Sigmoid colon (tissue), 7 donors: ENCODE results near the gene HTT-AS. TPM values are rescaled to one million over a fixed set of nuclear protein-coding genes. Genes with fewer than 3 reads are reported as not detected.

Experiments
- DNase-seq: peaks from one replicate; pipeline ENCODE4 v3.0.0-alpha.2; 2019
- H3K27ac ChIP-seq, 4 donors: fragments of 200-600 bp; sonication (generic); one replicate each; pipeline ENCODE4 v1.5.1; 2016 to 2019; ENCODE audit warnings: mild to moderate bottlenecking in 1 of 4
- H3K27me3 ChIP-seq, 3 donors: fragments of 200-600 bp; sonication (generic); one replicate each; pipeline ENCODE4 v1.5.1; 2019; ENCODE audit warnings: mild to moderate bottlenecking in 1 of 3
- H3K36me3 ChIP-seq, 4 donors: fragments of 200-600 bp; sonication (generic); one replicate each; pipeline ENCODE4 v1.5.1; 2016 to 2019
- H3K4me1 ChIP-seq, 4 donors: fragments of 200-600 bp; sonication (generic); one replicate each; pipeline ENCODE4 v1.5.1; 2017 to 2019
- H3K4me3 ChIP-seq, 4 donors: fragments of 200-600 bp; sonication (generic); one replicate each; pipeline ENCODE4 v1.5.1; 2017 to 2019; ENCODE audit warnings: mild to moderate bottlenecking in 2 of 4, moderate library complexity in 1 of 4
- H3K9me3 ChIP-seq, 4 donors: fragments of 200-600 bp in 3 of 4; sonication (generic) in 3 of 4; one replicate each; pipeline versions ENCODE4 v1.5.1 to v1.6.1; 2013 to 2019
- EP300 ChIP-seq, 4 donors: sonication (generic); formaldehyde crosslinking; IDR thresholded peaks; one replicate each; pipeline ENCODE4 v1.6.1; 2017; ENCODE audit warnings: antibody characterized with exemption in 4 of 4
- POLR2A ChIP-seq, 2 donors: fragments of 450-650 bp; IDR thresholded peaks; one replicate each; pipeline ENCODE4 v1.6.1; 2016; ENCODE audit warnings: antibody characterized with exemption in 2 of 2, mild to moderate bottlenecking in 2 of 2, moderate library complexity in 2 of 2
- POLR2AphosphoS5 ChIP-seq, 4 donors: sonication (generic); formaldehyde crosslinking; IDR thresholded peaks; one replicate each; pipeline ENCODE4 v1.6.1; 2017; ENCODE audit warnings: antibody characterized with exemption in 4 of 4
- WGBS, 2 donors: extraction: QIAGEN DNeasy Blood & Tissue Kit; methylation state at CpG; one replicate each; pipeline ENCODE4 v1.1.7; 2013; 5-methylcytosine and 5-hydroxymethylcytosine counted together
- intact Hi-C: fragments of 100-400 bp; cut with DNase I; formaldehyde crosslinking; loops from one replicate; pipeline ENCODE4 v1.15.1; 2023
- polyA plus RNA-seq, 3 donors: library from polyadenylated mRNA; stranded (reverse); fragments of 200-250 nt; gene quantifications; one replicate each; pipeline ENCODE4 v1.2.3, GENCODE V29; 2013
- total RNA-seq, 4 donors: library from RNA; depleted of rRNA; stranded (reverse); fragments of >200 nt; gene quantifications; one replicate each; pipeline ENCODE4 v1.1.0, GENCODE V29; 2016
- TF ChIP-seq, protein P1 (sequence below), 4 experiments: fragments of 450-650 bp in 3 of 4; fragments of 200-600 bp in 1 of 4; IDR thresholded peaks; one replicate each; pipeline ENCODE4 v1.5.1; 2016 to 2019; ENCODE audit warnings: antibody characterized with exemption in 4 of 4, mild to moderate bottlenecking in 3 of 4, moderate library complexity in 2 of 4
- donor health status: healthy with polysubstance abuse.
- donor health status: Bipolar disorder and iron deficiency.
- donor health status: healthy.

Gene HTT-AS
- total and polyA plus RNA-seq, 7 donors: not detected

DNA sequence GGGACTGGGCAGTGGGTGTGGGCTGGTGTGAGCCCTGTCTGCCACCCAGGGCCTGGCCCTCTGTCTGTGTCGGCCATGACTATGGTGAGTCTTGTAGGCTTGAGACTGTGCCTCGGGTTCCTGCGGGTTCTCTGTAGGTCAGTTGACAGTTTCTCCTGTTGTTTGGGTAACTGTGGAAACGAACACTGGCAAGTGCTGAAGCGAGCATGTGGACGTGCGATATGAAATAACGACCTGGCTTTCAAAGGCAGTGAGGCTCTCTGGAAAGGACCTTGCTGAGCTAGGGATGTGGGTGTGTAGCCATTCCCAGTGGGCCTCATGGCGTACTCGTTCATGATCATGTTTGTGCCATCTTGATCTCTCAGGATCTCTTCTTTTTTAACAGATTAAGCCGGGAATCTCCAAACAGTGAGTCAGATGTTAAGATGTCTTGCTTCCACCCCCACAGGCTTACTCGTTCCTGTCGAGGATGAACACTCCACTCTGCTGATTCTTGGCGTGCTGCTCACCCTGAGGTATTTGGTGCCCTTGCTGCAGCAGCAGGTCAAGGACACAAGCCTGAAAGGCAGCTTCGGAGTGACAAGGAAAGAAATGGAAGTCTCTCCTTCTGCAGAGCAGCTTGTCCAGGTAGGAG is 41.4 kb upstream of the HTT-AS start:
- WGBS, 2 donors: 91 to 93% methylated on average over 15 of the region's 15 CpGs
- peak overlapping the region in 2 of 4 donors; percentile 1 to 72 for H3K27ac ChIP-seq
- TF ChIP-seq, protein P1, sequence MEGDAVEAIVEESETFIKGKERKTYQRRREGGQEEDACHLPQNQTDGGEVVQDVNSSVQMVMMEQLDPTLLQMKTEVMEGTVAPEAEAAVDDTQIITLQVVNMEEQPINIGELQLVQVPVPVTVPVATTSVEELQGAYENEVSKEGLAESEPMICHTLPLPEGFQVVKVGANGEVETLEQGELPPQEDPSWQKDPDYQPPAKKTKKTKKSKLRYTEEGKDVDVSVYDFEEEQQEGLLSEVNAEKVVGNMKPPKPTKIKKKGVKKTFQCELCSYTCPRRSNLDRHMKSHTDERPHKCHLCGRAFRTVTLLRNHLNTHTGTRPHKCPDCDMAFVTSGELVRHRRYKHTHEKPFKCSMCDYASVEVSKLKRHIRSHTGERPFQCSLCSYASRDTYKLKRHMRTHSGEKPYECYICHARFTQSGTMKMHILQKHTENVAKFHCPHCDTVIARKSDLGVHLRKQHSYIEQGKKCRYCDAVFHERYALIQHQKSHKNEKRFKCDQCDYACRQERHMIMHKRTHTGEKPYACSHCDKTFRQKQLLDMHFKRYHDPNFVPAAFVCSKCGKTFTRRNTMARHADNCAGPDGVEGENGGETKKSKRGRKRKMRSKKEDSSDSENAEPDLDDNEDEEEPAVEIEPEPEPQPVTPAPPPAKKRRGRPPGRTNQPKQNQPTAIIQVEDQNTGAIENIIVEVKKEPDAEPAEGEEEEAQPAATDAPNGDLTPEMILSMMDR (IDR thresholded peaks at IDR 0.05): no peak
- no peak for TF ChIP-seq POLR2A (IDR thresholded peaks at IDR 0.05)
- no peak for TF ChIP-seq POLR2AphosphoS5 (IDR thresholded peaks at IDR 0.05)
- no peak for TF ChIP-seq EP300 (IDR thresholded peaks at IDR 0.05)
- H3K27me3 ChIP-seq: no peaks in the 10 kb centered on the region
- no peaks in the 10 kb centered on the region for H3K9me3 ChIP-seq
- H3K4me1 ChIP-seq: peaks cover 0 to 26% (median 18%) of the 10 kb centered on the region in 4 donors
- peaks cover 14 to 62% (median 16%) of the 10 kb centered on the region in 4 donors for H3K36me3 ChIP-seq
- intact Hi-C loops: no loop called here
- no peak overlapping the region for H3K4me3 ChIP-seq
- no peak for DNase-seq

DNA sequence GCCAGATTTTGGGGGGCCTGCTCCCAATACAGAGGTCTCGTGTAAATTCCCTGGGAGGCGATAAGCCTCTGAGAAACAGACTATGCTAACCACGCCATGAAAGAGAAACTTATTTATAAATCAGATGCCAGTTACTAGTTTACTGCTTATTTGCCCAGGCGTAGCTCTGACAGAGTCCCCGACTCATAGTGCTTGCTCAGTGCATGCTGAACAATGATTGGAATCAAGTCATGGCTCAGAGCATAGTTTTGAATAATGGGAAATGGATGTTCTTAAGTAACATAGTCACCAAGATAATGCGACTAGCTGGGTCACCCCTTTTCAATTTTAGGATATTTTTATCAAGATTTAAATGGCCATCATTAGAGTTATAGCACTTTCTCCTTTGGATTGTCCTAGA is 40.0 kb upstream of the HTT-AS start:
- no peaks in the 10 kb centered on the region for H3K9me3 ChIP-seq
- peak overlapping the region in 1 of 4 donors; percentile 67 for H3K27ac ChIP-seq
- intact Hi-C loops: no loop called here
- TF ChIP-seq POLR2A (IDR thresholded peaks at IDR 0.05): no peak
- no peak for TF ChIP-seq POLR2AphosphoS5 (IDR thresholded peaks at IDR 0.05)
- no peak for TF ChIP-seq EP300 (IDR thresholded peaks at IDR 0.05)
- TF ChIP-seq, protein P1 (IDR thresholded peaks at IDR 0.05): no peak
- H3K4me1 ChIP-seq: peaks cover 0 to 19% (median 9%) of the 10 kb centered on the region in 4 donors
- no peaks in the 10 kb centered on the region for H3K27me3 ChIP-seq
- 96% methylated on average over 6 of the region's 6 CpGs for WGBS, 2 donors
- DNase-seq: no peak
- peaks cover 14 to 73% (median 16%) of the 10 kb centered on the region in 4 donors for H3K36me3 ChIP-seq
- H3K4me3 ChIP-seq: no peak overlapping the region

DNA sequence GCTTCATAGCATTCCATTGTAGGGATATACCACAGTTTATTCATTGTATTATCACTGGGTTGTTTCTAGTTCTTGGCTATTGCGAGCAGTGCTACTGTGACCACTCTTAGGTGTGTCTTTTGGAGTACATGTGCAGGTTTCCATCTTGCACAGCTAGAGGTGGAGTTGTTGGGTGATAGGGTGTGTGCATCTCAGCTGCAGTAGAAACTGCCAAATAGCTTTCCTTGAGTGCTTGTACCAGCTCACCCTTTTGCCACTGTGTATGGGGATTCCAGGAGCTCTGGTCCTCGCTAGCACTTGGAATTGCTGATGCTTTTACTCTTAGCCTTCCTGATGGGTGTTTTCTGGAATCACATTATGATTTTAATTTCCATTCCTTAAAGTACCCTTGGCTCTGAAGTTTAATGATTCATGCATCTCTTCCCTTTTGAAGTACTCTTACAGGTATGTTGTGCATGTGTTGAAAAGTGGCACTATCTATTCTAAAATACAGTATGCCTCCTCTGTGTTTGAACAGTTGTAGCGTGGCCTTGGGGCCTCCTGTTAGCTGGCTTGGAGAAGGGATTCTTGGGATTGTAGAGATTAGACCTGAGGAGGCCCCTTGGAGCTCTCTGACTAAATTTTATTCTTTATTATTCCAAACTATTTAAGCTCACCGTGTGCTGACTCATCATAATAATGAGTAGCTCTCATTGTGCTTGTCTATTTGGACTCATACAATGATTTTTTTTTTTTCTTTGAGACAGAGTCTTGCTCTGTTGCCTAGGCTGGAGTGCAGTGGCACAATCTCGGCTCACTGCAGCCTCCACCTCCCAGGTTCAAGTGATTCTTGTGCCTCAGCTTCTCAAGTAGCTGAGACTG is 38.5 kb upstream of the HTT-AS start:
- TF ChIP-seq, protein P1 (IDR thresholded peaks at IDR 0.05): no peak
- TF ChIP-seq POLR2A (IDR thresholded peaks at IDR 0.05) (no peak), EP300 (IDR thresholded peaks at IDR 0.05) (no peak), POLR2AphosphoS5 (IDR thresholded peaks at IDR 0.05) (no peak)
- Histone ChIP-seq H3K36me3 (peaks cover 14 to 82% (median 17%) of the 10 kb centered on the region in 4 donors), H3K4me3 (no peak overlapping the region), H3K4me1 (peaks cover 0 to 16% (median 8%) of the 10 kb centered on the region in 4 donors), H3K9me3 (no peaks in the 10 kb centered on the region), H3K27ac (peak overlapping the region in 1 of 4 donors; percentile 67), H3K27me3 (no peaks in the 10 kb centered on the region)
- no peak for DNase-seq
- WGBS, 2 donors: 90 to 92% methylated on average over 5 of the region's 5 CpGs
- intact Hi-C loops: no loop called here

DNA sequence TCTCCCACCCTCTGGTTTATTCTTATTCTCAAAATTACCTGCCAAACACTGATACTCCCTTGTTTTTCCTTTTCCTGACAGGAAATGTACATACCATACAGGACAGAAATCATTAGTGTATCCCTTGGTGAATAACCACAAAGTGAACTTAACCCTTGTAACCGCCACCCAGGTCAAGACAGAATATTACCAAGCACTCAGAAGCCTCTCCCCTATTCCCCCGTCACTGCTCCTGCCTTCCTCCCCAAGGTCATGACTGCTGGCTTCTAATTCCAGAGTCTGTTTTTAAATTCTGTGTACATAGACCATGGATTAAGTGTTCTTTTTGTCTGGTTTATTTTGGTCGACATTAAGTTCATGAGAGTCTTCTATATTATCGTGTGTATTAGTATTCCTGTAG is 37.9 kb upstream of the HTT-AS start:
- H3K4me3 ChIP-seq: no peak overlapping the region
- H3K36me3 ChIP-seq: peaks cover 14 to 83% (median 19%) of the 10 kb centered on the region in 4 donors
- H3K27me3 ChIP-seq: no peaks in the 10 kb centered on the region
- 82 to 87% methylated on average over 4 of the region's 4 CpGs for WGBS, 2 donors
- no peak for TF ChIP-seq POLR2A (IDR thresholded peaks at IDR 0.05)
- TF ChIP-seq EP300 (IDR thresholded peaks at IDR 0.05): no peak
- TF ChIP-seq, protein P1 (IDR thresholded peaks at IDR 0.05): no peak
- no peak for TF ChIP-seq POLR2AphosphoS5 (IDR thresholded peaks at IDR 0.05)
- peaks cover 0 to 22% (median 13%) of the 10 kb centered on the region in 4 donors for H3K4me1 ChIP-seq
- peak overlapping the region in 1 of 4 donors; percentile 67 for H3K27ac ChIP-seq
- no peaks in the 10 kb centered on the region for H3K9me3 ChIP-seq
- intact Hi-C loops: no loop called here
- DNase-seq: no peak
